ENCODE data around the gene CHMP3. TPM values are rescaled to one million over a fixed set of nuclear protein-coding genes. Genes with fewer than 3 reads are reported as not detected.

The CHMP3 gene
- total RNA-seq, 1 donor from 2014 or later, result 149 TPM

DNA sequence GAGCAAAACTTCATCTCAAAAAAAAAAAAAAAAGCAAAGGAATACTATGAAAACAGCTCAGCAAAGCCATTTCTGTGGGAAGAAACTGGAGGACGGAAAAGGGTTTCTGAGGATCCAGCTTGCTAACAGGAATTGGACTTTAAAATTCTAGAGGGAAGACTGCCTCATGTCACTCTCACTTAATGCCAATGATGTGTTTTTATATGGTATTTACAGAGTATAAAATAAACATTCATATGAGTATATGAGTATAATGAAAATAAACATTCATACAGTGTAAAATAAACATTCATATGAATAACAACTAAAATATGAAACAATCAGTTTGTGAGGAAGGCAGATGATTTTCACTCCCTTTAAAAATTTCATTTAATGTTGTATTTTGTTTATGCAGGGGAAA, 43.9 kb downstream of the CHMP3 start:
- H3K27ac ChIP-seq (replicated peaks), result no peak overlapping the region
- peaks cover 8% of the 10 kb centered on the region for H3K4me1 ChIP-seq
- TF ChIP-seq, protein P1, sequence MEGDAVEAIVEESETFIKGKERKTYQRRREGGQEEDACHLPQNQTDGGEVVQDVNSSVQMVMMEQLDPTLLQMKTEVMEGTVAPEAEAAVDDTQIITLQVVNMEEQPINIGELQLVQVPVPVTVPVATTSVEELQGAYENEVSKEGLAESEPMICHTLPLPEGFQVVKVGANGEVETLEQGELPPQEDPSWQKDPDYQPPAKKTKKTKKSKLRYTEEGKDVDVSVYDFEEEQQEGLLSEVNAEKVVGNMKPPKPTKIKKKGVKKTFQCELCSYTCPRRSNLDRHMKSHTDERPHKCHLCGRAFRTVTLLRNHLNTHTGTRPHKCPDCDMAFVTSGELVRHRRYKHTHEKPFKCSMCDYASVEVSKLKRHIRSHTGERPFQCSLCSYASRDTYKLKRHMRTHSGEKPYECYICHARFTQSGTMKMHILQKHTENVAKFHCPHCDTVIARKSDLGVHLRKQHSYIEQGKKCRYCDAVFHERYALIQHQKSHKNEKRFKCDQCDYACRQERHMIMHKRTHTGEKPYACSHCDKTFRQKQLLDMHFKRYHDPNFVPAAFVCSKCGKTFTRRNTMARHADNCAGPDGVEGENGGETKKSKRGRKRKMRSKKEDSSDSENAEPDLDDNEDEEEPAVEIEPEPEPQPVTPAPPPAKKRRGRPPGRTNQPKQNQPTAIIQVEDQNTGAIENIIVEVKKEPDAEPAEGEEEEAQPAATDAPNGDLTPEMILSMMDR (IDR thresholded peaks at IDR 0.05; ENCODE audit: borderline replicate concordance), result no peak
- no peaks in the 10 kb centered on the region for H3K27me3 ChIP-seq (ENCODE audit: low read depth)
- peaks cover 13% of the 10 kb centered on the region for H3K9me3 ChIP-seq (replicated peaks)
- no peak for DNase-seq
- intact Hi-C loops (cut with micrococcal nuclease), result no loop called here
- H3K36me3 ChIP-seq, result peaks cover 11% of the 10 kb centered on the region
- no peak overlapping the region for H3K4me3 ChIP-seq

DNA sequence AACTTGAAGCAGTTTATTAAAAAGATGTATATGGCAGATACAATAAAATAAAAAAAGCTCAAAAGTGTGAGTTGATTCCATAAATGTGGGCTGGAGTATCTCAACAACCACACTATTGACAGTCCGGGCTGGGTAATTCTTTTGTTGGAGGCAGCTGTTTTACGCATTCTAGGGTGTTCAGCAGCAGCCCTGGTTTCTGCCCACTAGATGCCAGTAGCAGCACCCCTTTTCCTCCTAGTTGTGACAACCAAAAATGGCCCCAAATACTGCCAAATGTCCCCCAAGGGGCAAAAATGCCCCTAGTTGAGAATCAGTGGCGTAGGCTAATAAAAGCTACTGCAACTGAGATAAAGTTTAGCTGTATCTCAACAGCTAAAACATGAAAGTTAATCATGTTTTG, 44.8 kb downstream of the CHMP3 start:
- TF ChIP-seq, protein P1 (IDR thresholded peaks at IDR 0.05; ENCODE audit: borderline replicate concordance), result peak; percentile 60
- Histone ChIP-seq H3K4me1 (peaks cover 15% of the 10 kb centered on the region), H3K9me3 (replicated peaks) (peaks cover 13% of the 10 kb centered on the region), H3K27me3 (ENCODE audit: low read depth) (no peaks in the 10 kb centered on the region), H3K27ac (replicated peaks) (no peak overlapping the region), H3K36me3 (peaks cover 11% of the 10 kb centered on the region), H3K4me3 (no peak overlapping the region)
- intact Hi-C loops (cut with micrococcal nuclease), result no loop called here
- no peak for DNase-seq

DNA sequence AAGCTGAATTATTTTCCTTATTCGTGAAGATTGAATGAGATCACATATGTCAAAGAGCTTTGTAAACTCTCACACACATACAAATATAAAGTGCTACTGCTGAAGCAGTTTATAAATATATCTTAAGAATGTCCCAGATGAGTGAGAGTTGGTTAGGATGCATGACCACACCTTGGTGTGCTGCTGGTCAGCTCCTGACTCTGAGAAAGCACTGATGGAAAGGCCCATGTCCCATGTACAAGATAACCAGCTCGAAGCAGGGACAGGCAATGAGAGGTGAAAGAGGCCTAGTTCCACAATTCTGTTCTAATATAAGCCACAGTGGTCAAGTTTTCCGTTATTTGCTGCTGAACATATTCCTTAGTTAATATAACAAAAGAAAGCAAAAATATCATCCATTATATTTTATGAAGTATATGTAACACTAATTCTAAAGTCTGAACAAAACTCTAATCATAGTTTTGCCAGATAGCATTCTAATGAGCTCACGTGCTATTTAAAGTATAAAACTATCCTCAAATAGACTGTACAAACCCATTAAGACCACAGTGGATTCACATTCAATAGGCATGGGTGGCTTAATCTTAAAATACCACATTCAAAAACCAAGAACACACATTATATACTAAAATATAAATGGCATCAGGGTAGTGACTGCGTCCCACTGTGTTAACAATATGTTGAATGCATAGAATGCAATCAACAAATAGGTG, 49.1 kb downstream of the CHMP3 start:
- no peaks in the 10 kb centered on the region for H3K9me3 ChIP-seq (replicated peaks)
- peaks cover 10% of the 10 kb centered on the region for H3K36me3 ChIP-seq
- intact Hi-C loops (cut with micrococcal nuclease), result no loop called here
- H3K27me3 ChIP-seq (ENCODE audit: low read depth), result no peaks in the 10 kb centered on the region
- peaks cover 59% of the 10 kb centered on the region for H3K4me1 ChIP-seq
- no peak for DNase-seq
- H3K27ac ChIP-seq (replicated peaks), result no peak overlapping the region
- TF ChIP-seq, protein P1 (IDR thresholded peaks at IDR 0.05; ENCODE audit: borderline replicate concordance), result no peak
- no peak overlapping the region for H3K4me3 ChIP-seq

DNA sequence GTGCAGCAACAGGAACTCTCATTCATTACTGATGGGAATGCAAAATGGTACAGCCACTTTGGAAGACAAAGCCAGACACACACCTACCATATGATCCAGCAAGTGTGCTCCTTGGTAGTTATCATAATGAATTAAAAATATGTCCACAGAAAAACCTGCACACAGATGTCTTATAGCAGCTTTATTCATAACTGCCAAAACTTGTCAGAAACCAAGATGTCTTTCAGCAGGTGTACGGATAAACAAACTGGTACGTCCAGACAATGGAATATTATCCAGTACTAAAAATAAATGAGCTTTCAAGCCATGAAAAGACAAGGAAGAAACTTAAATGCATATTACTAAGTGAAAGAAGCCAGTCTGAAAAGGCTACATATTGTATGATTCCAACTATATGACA, 50.4 kb downstream of the CHMP3 start:
- H3K4me1 ChIP-seq, result peaks cover 58% of the 10 kb centered on the region
- TF ChIP-seq, protein P1 (IDR thresholded peaks at IDR 0.05; ENCODE audit: borderline replicate concordance), result no peak
- intact Hi-C loops (cut with micrococcal nuclease), result no loop called here
- H3K27ac ChIP-seq (replicated peaks), result no peak overlapping the region
- no peak overlapping the region for H3K4me3 ChIP-seq
- H3K27me3 ChIP-seq (ENCODE audit: low read depth), result no peaks in the 10 kb centered on the region
- no peaks in the 10 kb centered on the region for H3K9me3 ChIP-seq (replicated peaks)
- no peak for DNase-seq
- H3K36me3 ChIP-seq, result peaks cover 22% of the 10 kb centered on the region

DNA sequence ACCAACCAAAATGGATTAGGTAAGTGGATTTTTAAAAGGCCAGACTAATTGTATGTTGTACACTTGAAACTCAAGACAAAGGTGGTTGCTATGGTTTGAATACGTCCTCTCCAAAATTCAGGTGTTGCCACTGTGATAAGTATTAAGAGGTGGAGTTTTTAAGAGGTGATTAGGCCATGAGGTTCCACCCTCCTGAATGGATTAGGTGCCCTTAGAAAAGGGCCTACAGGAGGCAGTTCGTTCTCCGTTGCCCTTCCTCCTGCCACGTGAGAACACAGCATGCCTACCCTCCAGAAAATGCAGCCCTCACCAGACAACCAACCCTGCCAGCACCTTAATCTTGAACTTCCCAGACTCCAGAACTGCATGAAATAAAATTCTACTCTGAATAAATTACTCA, 51.2 kb downstream of the CHMP3 start:
- TF ChIP-seq, protein P1 (IDR thresholded peaks at IDR 0.05; ENCODE audit: borderline replicate concordance), result no peak
- no peak overlapping the region for H3K27ac ChIP-seq (replicated peaks)
- peaks cover 65% of the 10 kb centered on the region for H3K4me1 ChIP-seq
- H3K9me3 ChIP-seq (replicated peaks), result no peaks in the 10 kb centered on the region
- peaks cover 31% of the 10 kb centered on the region for H3K36me3 ChIP-seq
- DNase-seq, result no peak
- H3K27me3 ChIP-seq (ENCODE audit: low read depth), result no peaks in the 10 kb centered on the region
- no peak overlapping the region for H3K4me3 ChIP-seq
- intact Hi-C loops (cut with micrococcal nuclease), result no loop called here
